ENCODE data around the gene RPL22L1. TPM values are rescaled to one million over a fixed set of nuclear protein-coding genes. Genes with fewer than 3 reads are reported as not detected.

The RPL22L1 gene
- total RNA-seq, 1 donor from 2014 or later = 36.1 TPM

GRCh38 chr3:170910542-170910941 is 40.5 kb upstream of the RPL22L1 start:
- no peaks in the 10 kb centered on the region for H3K27me3 ChIP-seq
- no peak overlapping the region for H3K4me3 ChIP-seq
- intact Hi-C loops (cut with DNase I) = no loop called here
- TF ChIP-seq POLR2A (IDR thresholded peaks at IDR 0.05) = no peak
- TF ChIP-seq POLR2AphosphoS5 (IDR thresholded peaks at IDR 0.05; ENCODE audit: insufficient read depth in 1 of 2, low read depth in 1 of 2) = no peak
- no peak for TF ChIP-seq CTCF (IDR thresholded peaks at IDR 0.05)
- no peak overlapping the region for H3K27ac ChIP-seq
- no peaks in the 10 kb centered on the region for H3K9me3 ChIP-seq
- H3K36me3 ChIP-seq = no peaks in the 10 kb centered on the region
- DNase-seq (ENCODE audit: extremely low spot score in 2 of 2) = no peak
- H3K4me1 ChIP-seq = peaks cover 21% of the 10 kb centered on the region

- intact Hi-C loops (cut with DNase I) = no loop called here
- H3K27ac ChIP-seq = no peak overlapping the region
- no peaks in the 10 kb centered on the region for H3K9me3 ChIP-seq
- TF ChIP-seq CTCF (IDR thresholded peaks at IDR 0.05) (no peak), POLR2A (IDR thresholded peaks at IDR 0.05) (no peak), POLR2AphosphoS5 (IDR thresholded peaks at IDR 0.05; ENCODE audit: insufficient read depth in 1 of 2, low read depth in 1 of 2) (no peak)
- peak overlapping the region in 1 of 2 donors; percentile 72 for H3K4me3 ChIP-seq
- no peaks in the 10 kb centered on the region for H3K27me3 ChIP-seq
- DNase-seq (ENCODE audit: extremely low spot score in 2 of 2) = peak in 1 of 2 donors; percentile 87
- peaks cover 21% of the 10 kb centered on the region for H3K4me1 ChIP-seq
- no peaks in the 10 kb centered on the region for H3K36me3 ChIP-seq
Measured at GRCh38 chr3:170909129-170909903, 39.3 kb upstream of the RPL22L1 start.

- H3K27ac ChIP-seq = peak within 1 kb of the TSS; percentile 74
- peak in 1 of 2 donors; percentile 91 for DNase-seq (ENCODE audit: extremely low spot score in 2 of 2)
- H3K27me3 ChIP-seq = no peaks in the 10 kb centered on the region
- no peak for TF ChIP-seq CTCF (IDR thresholded peaks at IDR 0.05)
- TF ChIP-seq POLR2A (IDR thresholded peaks at IDR 0.05) = peak in 1 of 2 donors; percentile 32
- TF ChIP-seq POLR2AphosphoS5 (IDR thresholded peaks at IDR 0.05; ENCODE audit: insufficient read depth in 1 of 2, low read depth in 1 of 2) = peak; percentile 17 to 78
- no peaks in the 10 kb centered on the region for H3K36me3 ChIP-seq
- peaks cover 21% of the 10 kb centered on the region for H3K4me1 ChIP-seq
- no peaks in the 10 kb centered on the region for H3K9me3 ChIP-seq
- intact Hi-C loops (cut with DNase I) = no loop called here
- H3K4me3 ChIP-seq = peak within 1 kb of the TSS; percentile 72 to 90
Measured at GRCh38 chr3:170908235-170909116, 38.5 kb upstream of the RPL22L1 start, which contains the start of gene EIF5A2. Gene EIF5A2 (minus strand): TSS chr3:170908637. CDS start chr3:170907806, 831 bp downstream.

- no peaks in the 10 kb centered on the region for H3K27me3 ChIP-seq
- H3K4me3 ChIP-seq = peak overlapping the region; percentile 72 to 90
- TF ChIP-seq POLR2A (IDR thresholded peaks at IDR 0.05) = no peak
- no peak for TF ChIP-seq POLR2AphosphoS5 (IDR thresholded peaks at IDR 0.05; ENCODE audit: insufficient read depth in 1 of 2, low read depth in 1 of 2)
- TF ChIP-seq CTCF (IDR thresholded peaks at IDR 0.05) = no peak
- no peak for DNase-seq (ENCODE audit: extremely low spot score in 2 of 2)
- H3K4me1 ChIP-seq = peaks cover 21% of the 10 kb centered on the region
- intact Hi-C loops (cut with DNase I) = no loop called here
- no peaks in the 10 kb centered on the region for H3K36me3 ChIP-seq
- H3K9me3 ChIP-seq = no peaks in the 10 kb centered on the region
- H3K27ac ChIP-seq = peak overlapping the region; percentile 74
Measured at GRCh38 chr3:170907637-170908234, 37.7 kb upstream of the RPL22L1 start.

Measured in vagina (tissue), 2 donors.